Testis (tissue), 3 donors: Measurements from ENCODE around the gene CTBP2. TPM values are rescaled to one million over a fixed set of nuclear protein-coding genes. Genes with fewer than 3 reads are reported as not detected.

ENCODE experiments used
- DNase-seq: peaks from one replicate; pipeline ENCODE4 v3.0.0-alpha.2; 2019
- H3K27ac ChIP-seq, 2 donors: fragments of 200-600 bp; sonication (generic); one replicate each; pipeline ENCODE4 v1.5.1; 2019
- H3K27me3 ChIP-seq: fragments of 200-600 bp; sonication (generic); one replicate; pipeline ENCODE4 v1.5.1; 2019
- H3K36me3 ChIP-seq: fragments of 200-600 bp; sonication (generic); one replicate; pipeline ENCODE4 v1.5.1; 2017; ENCODE audit warnings: low read depth; ENCODE audit errors: missing control alignments
- H3K4me1 ChIP-seq: fragments of 200-600 bp; sonication (generic); one replicate; pipeline ENCODE4 v1.5.1; 2019
- H3K4me3 ChIP-seq, 2 donors: fragments of 200-600 bp; sonication (generic); one replicate each; pipeline ENCODE4 v1.5.1; 2017 to 2019
- H3K9me3 ChIP-seq: fragments of 200-600 bp; sonication (generic); one replicate; pipeline ENCODE4 v1.5.1; 2017
- POLR2A ChIP-seq: fragments of 450-650 bp; IDR thresholded peaks from one replicate; pipeline ENCODE4 v1.6.1; 2017; ENCODE audit warnings: antibody characterized with exemption, mild to moderate bottlenecking, moderate library complexity
- WGBS, 2 donors: methylation state at CpG; one replicate each; pipeline ENCODE4 v1.1.5; 2018; 5-methylcytosine and 5-hydroxymethylcytosine counted together
- intact Hi-C: fragments of 100-400 bp; cut with DNase I; formaldehyde crosslinking; loops from one replicate; pipeline ENCODE4 v1.15.1; 2023; ENCODE audit warnings: low total_unique reads
- polyA plus RNA-seq: library from polyadenylated mRNA; stranded (reverse); fragments of 350-450 nt; fragmentation: Illumina TruSeq; extraction: RNeasy Lipid Tissue Mini Kit (QIAGEN cat#74804); gene quantifications from one replicate; pipeline ENCODE4 v1.2.3, GENCODE V29; 2014; ENCODE audit warnings: low read depth, low replicate concordance; ENCODE audit not compliant: insufficient read depth
- total RNA-seq, 2 donors: library from RNA; depleted of rRNA; stranded (reverse); fragments of >200 nt; gene quantifications; one replicate each; pipeline ENCODE4 v1.2.3, GENCODE V29; 2016
- TF ChIP-seq, protein P1 (sequence below), 3 experiments: fragments of 450-650 bp in 2 of 3; fragments of 200-600 bp in 1 of 3; sonication (generic) in 1 of 3; IDR thresholded peaks; one replicate each; pipeline ENCODE4 v1.5.1; 2016 to 2019; ENCODE audit warnings: antibody characterized with exemption in 3 of 3, mild to moderate bottlenecking in 2 of 3, moderate library complexity in 1 of 3

CTBP2 gene
- total and polyA plus RNA-seq, 3 donors from 2014 or later: 44.7 to 79.5 (median 52.4) TPM

DNA sequence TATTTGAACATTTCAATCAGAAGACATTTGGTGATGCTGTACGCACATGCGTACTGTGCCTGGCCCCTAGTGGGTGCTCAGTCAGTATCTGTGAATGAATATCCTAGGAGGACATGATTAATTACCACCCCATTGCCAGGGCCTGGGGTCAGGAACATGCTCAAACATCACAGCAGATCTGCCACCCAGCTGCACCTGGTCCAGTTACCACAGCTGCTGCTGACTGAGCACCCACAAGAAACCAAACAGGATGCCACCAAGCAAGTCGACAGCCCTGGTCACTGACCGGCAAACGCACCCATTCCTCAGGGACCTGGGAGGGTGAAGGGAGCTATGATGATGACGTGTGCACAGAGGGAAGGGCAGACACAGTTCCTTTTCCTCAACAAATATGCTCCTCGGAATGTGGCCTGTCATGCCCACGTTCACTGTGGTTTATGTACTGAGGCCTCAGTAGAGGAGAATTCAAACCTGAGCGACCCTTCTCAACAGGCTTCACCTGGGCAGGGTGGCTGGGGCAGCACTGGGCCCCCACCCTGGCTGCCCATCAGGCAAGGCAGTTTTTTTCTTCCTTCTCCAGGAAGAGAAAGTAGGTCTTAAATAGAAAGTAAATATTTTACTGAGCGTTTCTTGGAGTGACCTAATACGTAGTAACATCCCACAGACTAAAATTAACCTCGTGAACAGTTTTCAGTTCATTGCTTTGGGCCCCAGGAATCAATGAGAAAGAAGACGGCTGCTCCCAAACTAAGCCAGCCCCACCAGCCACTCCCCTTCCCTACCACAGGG is 13.4 kb downstream of the CTBP2 start:
- peaks cover 78% of the 10 kb centered on the region for H3K4me1 ChIP-seq
- intact Hi-C loops: no loop called here
- no peak for DNase-seq
- TF ChIP-seq, protein P1, sequence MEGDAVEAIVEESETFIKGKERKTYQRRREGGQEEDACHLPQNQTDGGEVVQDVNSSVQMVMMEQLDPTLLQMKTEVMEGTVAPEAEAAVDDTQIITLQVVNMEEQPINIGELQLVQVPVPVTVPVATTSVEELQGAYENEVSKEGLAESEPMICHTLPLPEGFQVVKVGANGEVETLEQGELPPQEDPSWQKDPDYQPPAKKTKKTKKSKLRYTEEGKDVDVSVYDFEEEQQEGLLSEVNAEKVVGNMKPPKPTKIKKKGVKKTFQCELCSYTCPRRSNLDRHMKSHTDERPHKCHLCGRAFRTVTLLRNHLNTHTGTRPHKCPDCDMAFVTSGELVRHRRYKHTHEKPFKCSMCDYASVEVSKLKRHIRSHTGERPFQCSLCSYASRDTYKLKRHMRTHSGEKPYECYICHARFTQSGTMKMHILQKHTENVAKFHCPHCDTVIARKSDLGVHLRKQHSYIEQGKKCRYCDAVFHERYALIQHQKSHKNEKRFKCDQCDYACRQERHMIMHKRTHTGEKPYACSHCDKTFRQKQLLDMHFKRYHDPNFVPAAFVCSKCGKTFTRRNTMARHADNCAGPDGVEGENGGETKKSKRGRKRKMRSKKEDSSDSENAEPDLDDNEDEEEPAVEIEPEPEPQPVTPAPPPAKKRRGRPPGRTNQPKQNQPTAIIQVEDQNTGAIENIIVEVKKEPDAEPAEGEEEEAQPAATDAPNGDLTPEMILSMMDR (IDR thresholded peaks at IDR 0.05): no peak
- TF ChIP-seq POLR2A: no peak
- peak overlapping the region; percentile 46 to 56 for H3K27ac ChIP-seq
- H3K27me3 ChIP-seq: no peaks in the 10 kb centered on the region
- no peak overlapping the region for H3K4me3 ChIP-seq
- H3K36me3 ChIP-seq: no peaks in the 10 kb centered on the region
- no peaks in the 10 kb centered on the region for H3K9me3 ChIP-seq
- 51 to 58% methylated on average over 12 to 13 of the region's 13 CpGs for WGBS, 2 donors

DNA sequence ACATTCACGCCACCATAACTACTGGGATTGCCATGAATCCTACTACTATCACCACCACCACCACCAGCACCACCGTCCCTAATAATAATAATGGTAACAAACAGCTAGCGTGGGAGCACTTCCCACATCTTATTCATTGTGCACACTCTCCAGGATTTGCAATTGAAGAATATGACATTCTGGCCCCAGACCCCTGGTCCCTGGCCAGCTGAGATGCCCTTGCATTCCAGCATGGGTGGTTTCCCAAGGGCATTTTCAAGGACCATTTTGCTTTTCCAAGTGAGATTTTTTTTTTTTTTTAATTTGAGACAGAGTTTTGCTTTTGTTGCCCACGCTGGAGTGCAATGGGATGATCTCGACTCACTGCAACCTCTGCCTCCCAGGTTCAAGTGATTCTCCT is 14.7 kb downstream of the CTBP2 start:
- no peak overlapping the region for H3K4me3 ChIP-seq
- H3K4me1 ChIP-seq: peaks cover 74% of the 10 kb centered on the region
- no peaks in the 10 kb centered on the region for H3K27me3 ChIP-seq
- WGBS, 2 donors: 57 to 75% methylated on average over 5 of the region's 5 CpGs
- TF ChIP-seq POLR2A: no peak
- TF ChIP-seq, protein P1 (IDR thresholded peaks at IDR 0.05): no peak
- no peak for DNase-seq
- H3K9me3 ChIP-seq: no peaks in the 10 kb centered on the region
- intact Hi-C loops: no loop called here
- H3K36me3 ChIP-seq: no peaks in the 10 kb centered on the region
- H3K27ac ChIP-seq: no peak overlapping the region

DNA sequence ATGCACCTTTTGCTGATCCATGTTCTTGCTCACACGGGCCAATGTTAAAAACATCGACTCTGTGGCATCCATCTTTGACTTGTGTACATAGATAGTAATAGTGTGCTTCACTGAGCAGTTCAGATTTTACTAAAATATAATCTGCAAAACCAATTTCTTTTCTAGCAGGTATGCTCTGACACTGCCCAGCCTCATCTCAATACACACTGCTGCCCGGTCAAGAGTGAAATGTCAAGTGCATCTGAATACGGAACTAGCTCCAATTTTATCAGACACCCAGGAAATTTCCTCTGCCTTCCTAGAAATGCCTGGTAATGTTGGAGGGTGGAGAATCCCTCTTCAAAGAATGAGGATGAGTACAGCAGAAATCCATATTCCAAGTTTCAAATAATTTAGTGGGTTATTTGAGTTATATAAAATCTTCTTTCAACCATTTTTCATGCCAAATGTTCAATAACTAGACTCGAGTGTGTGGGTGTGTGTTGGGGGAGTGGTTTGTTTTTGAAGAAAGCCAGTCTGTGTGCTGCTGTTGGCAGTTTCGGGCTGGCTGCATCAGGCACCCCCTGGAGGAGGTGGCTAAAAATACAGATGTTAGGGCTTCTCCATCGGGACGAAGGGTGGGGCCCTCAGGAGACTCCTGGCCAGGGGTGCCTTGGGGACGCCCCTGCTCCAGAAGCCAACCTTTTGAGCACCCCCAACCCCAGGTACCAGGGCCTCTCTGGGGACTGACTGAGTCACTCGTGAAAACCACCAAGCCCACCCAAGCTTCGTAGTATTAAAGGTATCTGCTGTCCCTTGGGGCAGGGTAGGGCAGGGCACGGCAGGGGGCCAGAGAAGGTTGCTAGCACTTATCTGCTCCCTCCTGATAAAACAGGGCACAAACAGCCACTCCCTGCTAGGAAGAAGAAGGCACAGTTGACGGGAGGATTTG is 15.4 kb downstream of the CTBP2 start:
- H3K27me3 ChIP-seq: no peaks in the 10 kb centered on the region
- no peak overlapping the region for H3K27ac ChIP-seq
- peak; percentile 69 for DNase-seq
- no peaks in the 10 kb centered on the region for H3K9me3 ChIP-seq
- H3K4me1 ChIP-seq: peaks cover 71% of the 10 kb centered on the region
- H3K36me3 ChIP-seq: no peaks in the 10 kb centered on the region
- TF ChIP-seq POLR2A: no peak
- TF ChIP-seq, protein P1 (IDR thresholded peaks at IDR 0.05): no peak
- WGBS, 2 donors: 49 to 59% methylated on average over 13 of the region's 13 CpGs
- intact Hi-C loops: no loop called here
- no peak overlapping the region for H3K4me3 ChIP-seq

DNA sequence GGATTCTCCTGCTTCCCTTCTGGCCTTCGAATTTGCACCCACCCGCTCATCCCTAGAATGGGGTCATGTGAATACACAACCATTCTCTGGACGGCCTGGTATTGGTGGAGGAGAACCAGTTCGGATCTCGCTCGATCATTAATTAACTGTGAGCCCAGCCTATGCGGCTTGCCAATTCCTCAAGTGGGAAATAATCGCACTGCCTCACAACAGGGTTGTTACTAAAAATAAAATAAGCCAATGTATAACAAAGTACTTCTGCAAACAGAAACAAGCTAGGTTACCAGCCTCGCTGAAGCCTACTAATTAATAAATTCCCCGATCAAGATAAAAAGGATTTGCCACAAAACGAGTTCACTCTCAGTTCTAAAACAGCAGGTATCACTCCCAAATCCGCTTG is 16.2 kb downstream of the CTBP2 start:
- Histone ChIP-seq H3K27me3 (no peaks in the 10 kb centered on the region), H3K36me3 (no peaks in the 10 kb centered on the region), H3K4me3 (no peak overlapping the region), H3K9me3 (no peaks in the 10 kb centered on the region), H3K27ac (no peak overlapping the region), H3K4me1 (peaks cover 64% of the 10 kb centered on the region)
- DNase-seq: no peak
- intact Hi-C loops: no loop called here
- TF ChIP-seq POLR2A: no peak
- TF ChIP-seq, protein P1 (IDR thresholded peaks at IDR 0.05): no peak
- WGBS, 2 donors: 66 to 69% methylated on average over 12 of the region's 12 CpGs
